ENCODE measurements around the gene GRM1.

GRM1 gene

GRCh38 chr6:146189131-146189530, 160.3 kb downstream of the GRM1 start:
- no peak for TF ChIP-seq CTCF (IDR thresholded peaks at IDR 0.05; ENCODE audit: low read depth, low read length, poor library complexity, severe bottlenecking)
- TF ChIP-seq EZH2phosphoT487 (IDR thresholded peaks at IDR 0.05; ENCODE audit: borderline replicate concordance, low read length) = no peak
- no peaks in the 10 kb centered on the region for H3K27me3 ChIP-seq (ENCODE audit: control insufficient read depth, low read length)
- H3K4me1 ChIP-seq (ENCODE audit: control insufficient read depth, low read length) = no peaks in the 10 kb centered on the region
- H3K9me3 ChIP-seq (ENCODE audit: control insufficient read depth, insufficient read depth, low read length) = no peaks in the 10 kb centered on the region
- H3K36me3 ChIP-seq (ENCODE audit: control insufficient read depth, low read length) = no peaks in the 10 kb centered on the region
- no peaks in the 10 kb centered on the region for H4K20me1 ChIP-seq (ENCODE audit: control insufficient read depth, insufficient read depth, low read depth, low read length)
- H3K9me2 ChIP-seq (replicated peaks; ENCODE audit: control insufficient read depth, low read length) = no peaks in the 10 kb centered on the region
- no peaks in the 10 kb centered on the region for H3F3A ChIP-seq (ENCODE audit: control insufficient read depth, insufficient read depth)
- H3K4me2 ChIP-seq (ENCODE audit: low read length) = no peak overlapping the region
- no peak overlapping the region for H3K4me3 ChIP-seq (ENCODE audit: low read length)
- no peaks in the 10 kb centered on the region for H3K79me2 ChIP-seq (ENCODE audit: control insufficient read depth, low read length)
- H3K27ac ChIP-seq (ENCODE audit: low read depth, low read length) = no peak overlapping the region

DNA sequence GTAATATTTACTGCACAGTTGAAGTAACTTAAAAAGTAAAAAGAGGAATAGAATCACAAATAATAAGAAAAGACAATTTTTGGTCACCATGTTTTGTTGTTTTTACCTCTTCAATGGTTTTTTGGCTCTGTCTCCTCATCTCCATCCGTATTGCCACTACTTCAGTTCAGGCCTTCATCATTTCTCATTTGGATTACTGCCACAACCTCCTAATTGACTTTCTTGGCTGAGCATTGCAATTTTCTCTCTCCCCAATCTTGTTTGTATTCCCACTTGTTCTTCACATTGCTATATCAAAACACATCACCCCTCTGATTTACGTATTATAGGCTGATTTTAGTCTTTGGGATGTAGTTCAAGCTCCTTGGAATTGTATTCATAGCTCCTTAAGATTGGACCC, 161.7 kb downstream of the GRM1 start:
- H3K4me1 ChIP-seq (ENCODE audit: control insufficient read depth, low read length) = no peaks in the 10 kb centered on the region
- H3K79me2 ChIP-seq (ENCODE audit: control insufficient read depth, low read length) = no peaks in the 10 kb centered on the region
- no peaks in the 10 kb centered on the region for H3K9me3 ChIP-seq (ENCODE audit: control insufficient read depth, insufficient read depth, low read length)
- H3K9me2 ChIP-seq (replicated peaks; ENCODE audit: control insufficient read depth, low read length) = no peaks in the 10 kb centered on the region
- no peak overlapping the region for H3K4me2 ChIP-seq (ENCODE audit: low read length)
- no peaks in the 10 kb centered on the region for H3K36me3 ChIP-seq (ENCODE audit: control insufficient read depth, low read length)
- H3K27me3 ChIP-seq (ENCODE audit: control insufficient read depth, low read length) = no peaks in the 10 kb centered on the region
- H3K4me3 ChIP-seq (ENCODE audit: low read length) = no peak overlapping the region
- H3F3A ChIP-seq (ENCODE audit: control insufficient read depth, insufficient read depth) = no peaks in the 10 kb centered on the region
- no peaks in the 10 kb centered on the region for H4K20me1 ChIP-seq (ENCODE audit: control insufficient read depth, insufficient read depth, low read depth, low read length)
- H3K27ac ChIP-seq (ENCODE audit: low read depth, low read length) = no peak overlapping the region
- no peak for TF ChIP-seq EZH2phosphoT487 (IDR thresholded peaks at IDR 0.05; ENCODE audit: borderline replicate concordance, low read length)
- no peak for TF ChIP-seq CTCF (IDR thresholded peaks at IDR 0.05; ENCODE audit: low read depth, low read length, poor library complexity, severe bottlenecking)

DNA sequence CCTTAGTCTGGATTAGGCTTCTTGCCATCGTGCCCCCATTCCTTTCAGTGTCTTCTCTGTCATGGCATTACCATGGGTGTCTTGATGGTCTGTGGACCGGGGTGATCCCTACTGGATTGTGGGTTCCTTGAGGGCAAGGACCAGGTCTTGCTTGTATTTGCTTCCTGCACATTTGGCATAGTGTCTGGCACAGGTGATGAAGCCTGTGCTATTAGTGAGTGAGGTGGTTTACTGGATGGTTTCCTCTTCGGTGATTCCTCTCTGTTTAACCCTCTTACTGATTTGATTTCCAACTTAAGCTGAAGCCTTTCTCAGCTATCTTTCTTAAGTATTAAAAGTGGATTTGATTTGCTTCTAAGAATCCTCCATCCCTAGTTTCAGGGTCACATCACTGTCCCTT, 162.3 kb downstream of the GRM1 start:
- TF ChIP-seq EZH2phosphoT487 (IDR thresholded peaks at IDR 0.05; ENCODE audit: borderline replicate concordance, low read length) (no peak), CTCF (IDR thresholded peaks at IDR 0.05; ENCODE audit: low read depth, low read length, poor library complexity, severe bottlenecking) (no peak)
- Histone ChIP-seq H3K4me3 (ENCODE audit: low read length) (no peak overlapping the region), H3K4me2 (ENCODE audit: low read length) (no peak overlapping the region), H3K9me2 (replicated peaks; ENCODE audit: control insufficient read depth, low read length) (no peaks in the 10 kb centered on the region), H3K79me2 (ENCODE audit: control insufficient read depth, low read length) (no peaks in the 10 kb centered on the region), H4K20me1 (ENCODE audit: control insufficient read depth, insufficient read depth, low read depth, low read length) (no peaks in the 10 kb centered on the region), H3K36me3 (ENCODE audit: control insufficient read depth, low read length) (no peaks in the 10 kb centered on the region), H3K9me3 (ENCODE audit: control insufficient read depth, insufficient read depth, low read length) (no peaks in the 10 kb centered on the region), H3K27me3 (ENCODE audit: control insufficient read depth, low read length) (no peaks in the 10 kb centered on the region), H3K27ac (ENCODE audit: low read depth, low read length) (no peak overlapping the region), H3F3A (ENCODE audit: control insufficient read depth, insufficient read depth) (no peaks in the 10 kb centered on the region), H3K4me1 (ENCODE audit: control insufficient read depth, low read length) (no peaks in the 10 kb centered on the region)

DNA sequence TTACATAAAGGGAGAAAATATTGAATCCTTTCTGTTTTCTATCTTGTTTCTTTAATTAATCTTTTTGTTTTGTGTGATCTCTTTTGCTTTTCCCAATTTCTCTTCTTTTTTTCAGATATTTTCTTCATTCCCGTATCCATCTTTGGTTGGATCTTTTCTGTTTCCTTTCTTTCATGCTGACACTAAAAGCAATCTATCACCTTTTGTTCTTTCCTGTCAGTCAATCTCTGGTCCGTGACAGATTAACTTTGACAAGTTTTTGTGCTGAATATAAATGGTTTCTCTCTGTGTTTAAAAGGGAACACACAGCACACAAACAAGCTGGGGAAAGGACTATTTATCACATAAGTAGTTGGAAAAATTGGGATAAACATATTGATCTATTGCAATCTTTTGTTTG, 162.8 kb downstream of the GRM1 start:
- Histone ChIP-seq H3K36me3 (ENCODE audit: control insufficient read depth, low read length) (no peaks in the 10 kb centered on the region), H3K4me3 (ENCODE audit: low read length) (no peak overlapping the region), H3K9me2 (replicated peaks; ENCODE audit: control insufficient read depth, low read length) (no peaks in the 10 kb centered on the region), H3F3A (ENCODE audit: control insufficient read depth, insufficient read depth) (no peaks in the 10 kb centered on the region), H4K20me1 (ENCODE audit: control insufficient read depth, insufficient read depth, low read depth, low read length) (no peaks in the 10 kb centered on the region), H3K79me2 (ENCODE audit: control insufficient read depth, low read length) (no peaks in the 10 kb centered on the region), H3K9me3 (ENCODE audit: control insufficient read depth, insufficient read depth, low read length) (no peaks in the 10 kb centered on the region), H3K27ac (ENCODE audit: low read depth, low read length) (no peak overlapping the region), H3K4me2 (ENCODE audit: low read length) (no peak overlapping the region), H3K4me1 (ENCODE audit: control insufficient read depth, low read length) (no peaks in the 10 kb centered on the region), H3K27me3 (ENCODE audit: control insufficient read depth, low read length) (no peaks in the 10 kb centered on the region)
- no peak for TF ChIP-seq CTCF (IDR thresholded peaks at IDR 0.05; ENCODE audit: low read depth, low read length, poor library complexity, severe bottlenecking)
- no peak for TF ChIP-seq EZH2phosphoT487 (IDR thresholded peaks at IDR 0.05; ENCODE audit: borderline replicate concordance, low read length)

Data from DOHH2 (cell line).